WI38 (cell line): ENCODE data around the gene TEX52.

Experiments
- H3K4me3 ChIP-seq: 2 replicates; pipeline ENCODE4 v1.5.1; 2011; ENCODE audit warnings: low read depth, mild to moderate bottlenecking, control low read depth, low read length
- CTCF ChIP-seq: IDR thresholded peaks from 2 replicates; pipeline ENCODE4 v1.5.1; 2012; ENCODE audit warnings: low read depth, mild to moderate bottlenecking, control low read depth, low read length

Gene TEX52

GRCh38 chr12:2819810-2820209 is 37.0 kb downstream of the TEX52 start:
- no peak overlapping the region for H3K4me3 ChIP-seq
- no peak for TF ChIP-seq CTCF

- TF ChIP-seq CTCF: peak; percentile 58
- peak overlapping the region; percentile 82 for H3K4me3 ChIP-seq
Observed at GRCh38 chr12:2813214-2814185, 43.3 kb downstream of the TEX52 start.

GRCh38 chr12:2812290-2813213 is 44.3 kb downstream of the TEX52 start, which contains the start of gene ITFG2:
ITFG2 (plus strand) TSS chr12:2812668; CDS start chr12:2812761, 93 bp downstream.
- no peak for TF ChIP-seq CTCF
- H3K4me3 ChIP-seq: peak within 1 kb of the TSS; percentile 82

- no peak for TF ChIP-seq CTCF
- H3K4me3 ChIP-seq: peak overlapping the region; percentile 82
Observed at GRCh38 chr12:2811801-2812200, 45.0 kb downstream of the TEX52 start.

GRCh38 chr12:2806700-2807099 is 50.1 kb downstream of the TEX52 start:
- H3K4me3 ChIP-seq: no peak overlapping the region
- no peak for TF ChIP-seq CTCF

GRCh38 chr12:2805143-2805520 is 51.7 kb downstream of the TEX52 start:
- no peak for TF ChIP-seq CTCF
- no peak overlapping the region for H3K4me3 ChIP-seq
